SHP77 (cell line): ENCODE measurements around the gene ATP2B2.

Experiments
- DNase-seq, 2 experiments: peaks; one replicate each; lab custom pipeline; 2025; lab: John Stamatoyannopoulos, UW

ATP2B2 gene

GRCh38 chr3:10328460-10329071 lies 176.8 kb downstream of the ATP2B2 start:
- no peak for DNase-seq

GRCh38 chr3:10327592-10327991 lies 177.8 kb downstream of the ATP2B2 start:
- DNase-seq, result no peak

- DNase-seq, result no peak
These were observed 183.1 kb downstream of the ATP2B2 start for GRCh38 chr3:10322352-10322710.

- DNase-seq, result no peak
These were observed 183.6 kb downstream of the ATP2B2 start for GRCh38 chr3:10321630-10322351.

- DNase-seq, result no peak
These were observed 185.1 kb downstream of the ATP2B2 start for GRCh38 chr3:10320320-10320677.

GRCh38 chr3:10319804-10320203 lies 185.6 kb downstream of the ATP2B2 start:
- DNase-seq, result no peak

GRCh38 chr3:10319251-10319650 lies 186.1 kb downstream of the ATP2B2 start:
- no peak for DNase-seq

GRCh38 chr3:10317961-10318350 lies 187.4 kb downstream of the ATP2B2 start:
- DNase-seq, result no peak

GRCh38 chr3:10317311-10317960 lies 187.9 kb downstream of the ATP2B2 start:
- no peak for DNase-seq

- DNase-seq, result no peak
These were observed 189.5 kb downstream of the ATP2B2 start for GRCh38 chr3:10315771-10316344.

GRCh38 chr3:10315101-10315500 lies 190.3 kb downstream of the ATP2B2 start:
- DNase-seq, result no peak

GRCh38 chr3:10312861-10313260 lies 192.5 kb downstream of the ATP2B2 start:
- DNase-seq, result no peak

- no peak for DNase-seq
These were observed 193.0 kb downstream of the ATP2B2 start for GRCh38 chr3:10312391-10312790.

- DNase-seq, result no peak
These were observed 193.7 kb downstream of the ATP2B2 start for GRCh38 chr3:10311710-10312109.

- DNase-seq, result no peak
These were observed 194.8 kb downstream of the ATP2B2 start for GRCh38 chr3:10310578-10310977.

- DNase-seq, result no peak
These were observed 195.7 kb downstream of the ATP2B2 start for GRCh38 chr3:10309736-10310135.

GRCh38 chr3:10308678-10309077 lies 196.7 kb downstream of the ATP2B2 start:
- no peak for DNase-seq

GRCh38 chr3:10306156-10306555 lies 199.2 kb downstream of the ATP2B2 start:
- no peak for DNase-seq

GRCh38 chr3:10305331-10305902 lies 200.0 kb downstream of the ATP2B2 start:
- no peak for DNase-seq

- no peak for DNase-seq
These were observed 200.5 kb downstream of the ATP2B2 start for GRCh38 chr3:10304905-10305304.

GRCh38 chr3:10303785-10304184 lies 201.6 kb downstream of the ATP2B2 start:
- DNase-seq, result no peak

- no peak for DNase-seq
These were observed 202.3 kb downstream of the ATP2B2 start for GRCh38 chr3:10303105-10303504.

- no peak for DNase-seq
These were observed 205.3 kb downstream of the ATP2B2 start for GRCh38 chr3:10300087-10300486.
